MCF 10A (cell line): ENCODE results near the gene ST6GALNAC5. TPM values are rescaled to one million over a fixed set of nuclear protein-coding genes. Genes with fewer than 3 reads are reported as not detected.

ENCODE experiments used
- BruUV-seq: library from RNA; stranded (reverse); fragments of 400-500 nt; replicated peaks from 2 replicates; lab custom pipeline; 2021; lab: Mats Ljungman, UMichigan
- CTCF ChIA-PET: fragments of 300-600 bp; sonication (Branson Sonifier 250); formaldehyde crosslinking; extraction: SDS; loops from one replicate; lab custom pipeline; 2021; ENCODE audit warnings: antibody characterized with exemption, inconsistent platforms; lab: Yijun Ruan, JAX
- POLR2A ChIA-PET: fragments of 300-600, 350-650 bp; sonication (Branson Sonifier 250); formaldehyde crosslinking; extraction: SDS; loops from one replicate; lab custom pipeline; 2020; ENCODE audit warnings: antibody characterized with exemption, inconsistent platforms; lab: Yijun Ruan, JAX
- DNase-seq: peaks from one replicate; pipeline ENCODE4 v3.0.0-alpha.2; 2018; ENCODE audit not compliant: unreplicated experiment
- H3K27ac Mint-ChIP-seq: one replicate; pipeline ENCODE4 v1.8.0; 2022; ENCODE audit warnings: mild to moderate bottlenecking, low read depth, mixed read lengths; ENCODE audit not compliant: unreplicated experiment
- H3K27me3 Mint-ChIP-seq: one replicate; pipeline ENCODE4 v1.8.0; 2022; ENCODE audit warnings: mixed read lengths; ENCODE audit not compliant: insufficient read depth, unreplicated experiment
- H3K36me3 Mint-ChIP-seq: one replicate; pipeline ENCODE4 v1.8.0; 2022; ENCODE audit warnings: mild to moderate bottlenecking, moderate library complexity, mixed read lengths; ENCODE audit not compliant: insufficient read depth, unreplicated experiment
- H3K4me1 Mint-ChIP-seq: one replicate; pipeline ENCODE4 v1.8.0; 2022; ENCODE audit warnings: mixed read lengths; ENCODE audit not compliant: insufficient read depth, unreplicated experiment
- H3K4me3 Mint-ChIP-seq: one replicate; pipeline ENCODE4 v1.8.0; 2022; ENCODE audit warnings: mild to moderate bottlenecking, moderate library complexity, mixed read lengths; ENCODE audit not compliant: unreplicated experiment
- H3K9me3 Mint-ChIP-seq: one replicate; pipeline ENCODE4 v1.8.0; 2022; ENCODE audit warnings: mixed read lengths; ENCODE audit not compliant: unreplicated experiment
- CTCF ChIP-seq: fragments of 200-600 bp; IDR thresholded peaks from one replicate; pipeline ENCODE4 v1.8.0; 2022; ENCODE audit warnings: antibody characterized with exemption, mild to moderate bottlenecking; ENCODE audit not compliant: unreplicated experiment
- intact Hi-C: fragments of 100-400 bp; cut with micrococcal nuclease; formaldehyde crosslinking; loops from 2 replicates; pipeline ENCODE4 v1.14.1; 2022
- total RNA-seq: library from RNA; stranded (reverse); gene quantifications from 2 replicates; pipeline ENCODE4 v1.2.3, GENCODE V29; 2022

ST6GALNAC5 gene
- total RNA-seq, 1 experiment from 2014 or later = 3.3 TPM

- BruUV-seq = no TSS peak
- intact Hi-C loops = no loop called here
- Mint-ChIP-seq H3K4me1 (no peaks in the 10 kb centered on the region), H3K4me3 (no peak overlapping the region), H3K9me3 (no peaks in the 10 kb centered on the region), H3K27me3 (no peaks in the 10 kb centered on the region), H3K27ac (no peak overlapping the region), H3K36me3 (no peaks in the 10 kb centered on the region)
- CTCF ChIA-PET = no interaction called here
- no peak for TF ChIP-seq CTCF
- POLR2A ChIA-PET = no interaction called here
- peak; percentile 67 for DNase-seq
Measured at GRCh38 chr1:76826072-76826845, 41.0 kb upstream of the ST6GALNAC5 start.

GRCh38 chr1:76827066-76827465 is 40.2 kb upstream of the ST6GALNAC5 start:
- POLR2A ChIA-PET = no interaction called here
- no peak for DNase-seq
- Mint-ChIP-seq H3K27ac (no peak overlapping the region), H3K27me3 (no peaks in the 10 kb centered on the region), H3K36me3 (no peaks in the 10 kb centered on the region), H3K4me3 (no peak overlapping the region), H3K4me1 (no peaks in the 10 kb centered on the region), H3K9me3 (no peaks in the 10 kb centered on the region)
- CTCF ChIA-PET = no interaction called here
- no peak for TF ChIP-seq CTCF
- no TSS peak for BruUV-seq
- intact Hi-C loops = no loop called here

GRCh38 chr1:76830373-76830772 is 36.9 kb upstream of the ST6GALNAC5 start:
- ChIA-PET POLR2A (no interaction called here), CTCF (interaction anchor here (0.8 kb wide), 1 partner anchor 358 kb away, joined by 4 read pairs; no protein-coding TSS in a partner anchor)
- no peak for DNase-seq
- Mint-ChIP-seq H3K36me3 (no peaks in the 10 kb centered on the region), H3K27ac (no peak overlapping the region), H3K27me3 (peaks cover 4% of the 10 kb centered on the region), H3K4me1 (peaks cover 8% of the 10 kb centered on the region), H3K9me3 (peaks cover 2% of the 10 kb centered on the region), H3K4me3 (no peak overlapping the region)
- intact Hi-C loops = no loop called here
- BruUV-seq = no TSS peak
- TF ChIP-seq CTCF = no peak

- no TSS peak for BruUV-seq
- peaks cover 5% of the 10 kb centered on the region for H3K9me3 Mint-ChIP-seq
- H3K4me3 Mint-ChIP-seq = no peak overlapping the region
- H3K4me1 Mint-ChIP-seq = peaks cover 12% of the 10 kb centered on the region
- POLR2A ChIA-PET = no interaction called here
- TF ChIP-seq CTCF = no peak
- no peaks in the 10 kb centered on the region for H3K36me3 Mint-ChIP-seq
- no peak for DNase-seq
- peaks cover 11% of the 10 kb centered on the region for H3K27me3 Mint-ChIP-seq
- CTCF ChIA-PET = no interaction called here
- intact Hi-C loops = no loop called here
- H3K27ac Mint-ChIP-seq = no peak overlapping the region
Measured at GRCh38 chr1:76832521-76832920, 34.8 kb upstream of the ST6GALNAC5 start.
